Stimulated activated memory B cell treated with anti-CD40 and anti-IgM and Interleukin-4, amounts not matched to agents 10 μg/mL and 1 μg/mL and 100 μg/mL, for 72 hours (primary cell): ENCODE results near the gene TEX101.

ENCODE experiments used
- ATAC-seq: fragments of 150-1000 bp; cut with Tn5 transposase; 2 replicates; pipeline ENCODE4 v1.10.0; 2021
- H3K27ac Mint-ChIP-seq: one replicate; pipeline ENCODE4 v1.8.0; 2022; ENCODE audit warnings: mild to moderate bottlenecking, mixed read lengths
- H3K27me3 Mint-ChIP-seq: one replicate; pipeline ENCODE4 v1.8.0; 2022; ENCODE audit warnings: mixed read lengths
- H3K36me3 Mint-ChIP-seq: one replicate; pipeline ENCODE4 v1.8.0; 2022; ENCODE audit warnings: mixed read lengths
- H3K4me1 Mint-ChIP-seq: one replicate; pipeline ENCODE4 v1.8.0; 2022; ENCODE audit warnings: mixed read lengths
- H3K4me3 Mint-ChIP-seq: one replicate; pipeline ENCODE4 v1.8.0; 2022; ENCODE audit warnings: mild to moderate bottlenecking, moderate library complexity, mixed read lengths
- H3K9me3 Mint-ChIP-seq: one replicate; pipeline ENCODE4 v1.8.0; 2022; ENCODE audit warnings: mixed read lengths

TEX101 gene

GRCh38 chr19:43454031-43454430 is 39.3 kb downstream of the TEX101 start:
- H3K9me3 Mint-ChIP-seq: peaks cover 4% of the 10 kb centered on the region
- no peak for ATAC-seq
- H3K4me3 Mint-ChIP-seq: no peak overlapping the region
- H3K4me1 Mint-ChIP-seq: peaks cover 9% of the 10 kb centered on the region
- no peak overlapping the region for H3K27ac Mint-ChIP-seq
- H3K27me3 Mint-ChIP-seq: no peaks in the 10 kb centered on the region
- no peaks in the 10 kb centered on the region for H3K36me3 Mint-ChIP-seq

DNA sequence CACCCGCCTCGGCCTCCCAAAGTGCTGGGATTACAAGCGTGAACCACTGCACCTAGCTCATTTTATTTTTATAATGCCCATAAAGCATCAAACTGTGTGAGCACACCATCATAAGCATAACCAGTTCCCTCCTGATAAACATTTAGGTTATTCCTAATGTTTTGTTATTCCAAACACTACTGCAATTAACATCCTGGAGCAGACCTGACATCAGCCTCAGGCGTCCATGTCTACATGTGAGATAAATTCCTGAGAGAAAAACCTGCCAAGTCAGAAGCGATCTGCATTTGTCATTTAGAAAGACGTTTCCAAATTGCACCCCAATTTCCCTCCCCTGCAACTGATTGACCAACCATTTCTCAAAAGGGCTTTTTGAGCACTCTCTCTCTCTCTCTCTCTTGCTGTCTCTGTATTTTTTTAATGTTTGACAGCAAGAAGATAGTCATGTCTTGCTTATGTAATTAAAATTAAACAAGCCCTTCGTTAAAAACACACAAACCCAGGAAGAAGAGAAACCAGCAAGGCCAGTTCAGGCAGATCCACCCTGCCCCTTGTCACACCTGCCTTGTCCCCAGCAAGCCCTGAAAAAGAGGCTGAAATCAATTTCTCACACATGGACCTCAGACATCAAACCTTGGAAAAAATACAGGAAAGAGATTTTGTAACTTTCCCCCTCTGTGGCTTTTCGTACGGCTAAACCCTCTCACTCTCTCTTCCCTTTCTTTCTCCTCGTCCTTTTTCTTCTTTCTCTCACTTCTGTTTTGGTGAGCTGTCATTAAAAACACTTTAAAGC is 40.8 kb downstream of the TEX101 start:
- no peak for ATAC-seq
- H3K9me3 Mint-ChIP-seq: peaks cover 4% of the 10 kb centered on the region

GRCh38 chr19:43457809-43458208 is 43.1 kb downstream of the TEX101 start:
- H3K4me3 Mint-ChIP-seq: no peak overlapping the region
- H3K4me1 Mint-ChIP-seq: peaks cover 25% of the 10 kb centered on the region
- no peaks in the 10 kb centered on the region for H3K9me3 Mint-ChIP-seq
- H3K36me3 Mint-ChIP-seq: no peaks in the 10 kb centered on the region
- no peak for ATAC-seq
- H3K27ac Mint-ChIP-seq: no peak overlapping the region
- no peaks in the 10 kb centered on the region for H3K27me3 Mint-ChIP-seq

More for the DNA sequence above, 40.8 kb downstream of the TEX101 start:
- peaks cover 9% of the 10 kb centered on the region for H3K4me1 Mint-ChIP-seq
- no peaks in the 10 kb centered on the region for H3K27me3 Mint-ChIP-seq
- peak overlapping the region; percentile 74 for H3K27ac Mint-ChIP-seq
- no peaks in the 10 kb centered on the region for H3K36me3 Mint-ChIP-seq
- H3K4me3 Mint-ChIP-seq: no peak overlapping the region

- peak overlapping the region; percentile 52 for H3K27ac Mint-ChIP-seq
- ATAC-seq: no peak
- peaks cover 38% of the 10 kb centered on the region for H3K4me1 Mint-ChIP-seq
- no peaks in the 10 kb centered on the region for H3K36me3 Mint-ChIP-seq
- H3K4me3 Mint-ChIP-seq: no peak overlapping the region
- H3K27me3 Mint-ChIP-seq: peaks cover 4% of the 10 kb centered on the region
- H3K9me3 Mint-ChIP-seq: no peaks in the 10 kb centered on the region
Observed at GRCh38 chr19:43460362-43461016, 45.8 kb downstream of the TEX101 start.

GRCh38 chr19:43461303-43461702 is 46.6 kb downstream of the TEX101 start:
- Mint-ChIP-seq H3K27ac (peak overlapping the region; percentile 52), H3K36me3 (no peaks in the 10 kb centered on the region), H3K4me3 (no peak overlapping the region), H3K4me1 (peaks cover 31% of the 10 kb centered on the region), H3K27me3 (peaks cover 12% of the 10 kb centered on the region), H3K9me3 (no peaks in the 10 kb centered on the region)
- no peak for ATAC-seq

DNA sequence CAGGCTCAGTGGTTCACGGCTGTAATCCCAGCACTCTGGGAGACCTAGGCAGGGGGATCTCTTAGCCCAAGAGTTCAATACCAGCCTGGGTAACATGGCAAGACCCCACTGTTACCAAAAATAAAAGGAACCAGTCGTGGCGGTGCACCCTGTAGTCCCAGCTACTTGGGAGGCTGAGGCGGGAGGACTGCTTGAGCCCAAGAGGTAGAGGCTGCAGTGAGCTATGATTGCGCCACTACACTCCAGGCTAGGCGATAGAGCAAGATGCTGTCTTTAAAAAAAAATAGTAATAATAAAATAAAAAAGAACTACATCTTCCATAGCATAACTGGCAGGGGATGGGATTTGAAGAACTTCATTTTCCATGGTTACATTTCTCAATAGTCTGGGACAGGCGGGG is 47.7 kb downstream of the TEX101 start:
- H3K4me3 Mint-ChIP-seq: no peak overlapping the region
- no peak for ATAC-seq

GRCh38 chr19:43462785-43463380 is 48.2 kb downstream of the TEX101 start:
- H3K4me3 Mint-ChIP-seq: peak overlapping the region; percentile 93

More for the DNA sequence above, 47.7 kb downstream of the TEX101 start:
- no peaks in the 10 kb centered on the region for H3K36me3 Mint-ChIP-seq
- H3K27me3 Mint-ChIP-seq: peaks cover 13% of the 10 kb centered on the region
- no peak overlapping the region for H3K27ac Mint-ChIP-seq
- H3K4me1 Mint-ChIP-seq: peaks cover 31% of the 10 kb centered on the region
- no peaks in the 10 kb centered on the region for H3K9me3 Mint-ChIP-seq

GRCh38 chr19:43463381-43464133 is 48.9 kb downstream of the TEX101 start:
- peak overlapping the region; percentile 93 for H3K4me3 Mint-ChIP-seq
- peaks cover 13% of the 10 kb centered on the region for H3K27me3 Mint-ChIP-seq
- peak overlapping the region; percentile 70 for H3K27ac Mint-ChIP-seq
- no peaks in the 10 kb centered on the region for H3K9me3 Mint-ChIP-seq
- peak; percentile 96 for ATAC-seq
- H3K36me3 Mint-ChIP-seq: no peaks in the 10 kb centered on the region
- H3K4me1 Mint-ChIP-seq: peaks cover 31% of the 10 kb centered on the region

More at GRCh38 chr19:43462785-43463380, 48.2 kb downstream of the TEX101 start:
- H3K36me3 Mint-ChIP-seq: no peaks in the 10 kb centered on the region
- no peaks in the 10 kb centered on the region for H3K9me3 Mint-ChIP-seq
- H3K4me1 Mint-ChIP-seq: peaks cover 31% of the 10 kb centered on the region
- ATAC-seq: no peak
- peak overlapping the region; percentile 70 for H3K27ac Mint-ChIP-seq
- peaks cover 13% of the 10 kb centered on the region for H3K27me3 Mint-ChIP-seq

GRCh38 chr19:43464134-43464775 is 49.6 kb downstream of the TEX101 start:
- peak; percentile 61 for ATAC-seq
- no peaks in the 10 kb centered on the region for H3K9me3 Mint-ChIP-seq
- peak overlapping the region; percentile 70 for H3K27ac Mint-ChIP-seq
- H3K4me1 Mint-ChIP-seq: peaks cover 31% of the 10 kb centered on the region
- H3K36me3 Mint-ChIP-seq: no peaks in the 10 kb centered on the region
- peak overlapping the region; percentile 93 for H3K4me3 Mint-ChIP-seq
- peaks cover 13% of the 10 kb centered on the region for H3K27me3 Mint-ChIP-seq

DNA sequence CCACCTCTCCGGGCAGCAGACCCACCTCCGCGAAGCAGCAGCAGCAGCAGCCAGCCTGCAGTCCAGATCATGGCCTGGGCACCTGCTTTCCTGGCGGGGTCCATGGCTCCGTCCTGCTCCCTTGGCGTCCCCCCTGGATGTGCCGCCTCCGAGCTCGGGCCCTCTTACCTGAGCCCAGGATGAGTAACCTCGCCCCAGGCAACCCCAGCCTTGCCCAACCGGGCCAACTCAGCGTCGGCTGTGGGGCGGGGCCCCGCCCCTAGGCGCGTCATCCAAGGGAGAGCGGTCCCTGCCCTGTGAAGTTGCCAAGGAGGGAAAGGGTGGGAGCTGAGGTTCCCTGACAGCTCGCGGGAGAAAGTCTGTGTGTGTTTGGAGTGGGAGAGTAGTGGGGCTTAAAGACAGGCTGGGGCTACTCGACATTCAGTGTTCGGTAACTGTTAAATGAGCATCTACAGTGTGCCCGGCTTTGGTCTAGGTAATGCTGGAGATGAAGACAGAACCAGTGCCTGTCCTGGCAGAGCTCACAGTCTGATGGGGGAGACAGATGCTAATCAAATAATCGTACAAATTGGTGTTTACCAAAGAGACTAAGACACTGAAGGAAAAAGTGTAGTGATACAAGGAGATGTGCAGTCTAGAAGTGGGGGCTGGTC is 50.9 kb downstream of the TEX101 start, which contains the start of gene LYPD3:
Gene LYPD3 (minus strand): TSS at position 141 of the 653 bp plus-strand sequence. CDS start 37 bp downstream, at position 104.
- Mint-ChIP-seq H3K4me1 (peaks cover 31% of the 10 kb centered on the region), H3K9me3 (no peaks in the 10 kb centered on the region), H3K36me3 (no peaks in the 10 kb centered on the region), H3K27ac (peak within 1 kb of the TSS; percentile 70), H3K4me3 (peak within 1 kb of the TSS; percentile 93), H3K27me3 (peaks cover 13% of the 10 kb centered on the region)
- ATAC-seq: no peak

GRCh38 chr19:43466793-43467192 is 52.1 kb downstream of the TEX101 start:
- Mint-ChIP-seq H3K36me3 (no peaks in the 10 kb centered on the region), H3K27ac (no peak overlapping the region), H3K9me3 (no peaks in the 10 kb centered on the region), H3K4me3 (no peak overlapping the region), H3K4me1 (peaks cover 20% of the 10 kb centered on the region), H3K27me3 (peaks cover 13% of the 10 kb centered on the region)
- ATAC-seq: no peak

- no peak overlapping the region for H3K27ac Mint-ChIP-seq
- H3K27me3 Mint-ChIP-seq: peaks cover 13% of the 10 kb centered on the region
- no peaks in the 10 kb centered on the region for H3K9me3 Mint-ChIP-seq
- H3K4me3 Mint-ChIP-seq: no peak overlapping the region
- no peak for ATAC-seq
- H3K4me1 Mint-ChIP-seq: peaks cover 15% of the 10 kb centered on the region
- no peaks in the 10 kb centered on the region for H3K36me3 Mint-ChIP-seq
Observed at GRCh38 chr19:43467276-43467675, 52.6 kb downstream of the TEX101 start.

DNA sequence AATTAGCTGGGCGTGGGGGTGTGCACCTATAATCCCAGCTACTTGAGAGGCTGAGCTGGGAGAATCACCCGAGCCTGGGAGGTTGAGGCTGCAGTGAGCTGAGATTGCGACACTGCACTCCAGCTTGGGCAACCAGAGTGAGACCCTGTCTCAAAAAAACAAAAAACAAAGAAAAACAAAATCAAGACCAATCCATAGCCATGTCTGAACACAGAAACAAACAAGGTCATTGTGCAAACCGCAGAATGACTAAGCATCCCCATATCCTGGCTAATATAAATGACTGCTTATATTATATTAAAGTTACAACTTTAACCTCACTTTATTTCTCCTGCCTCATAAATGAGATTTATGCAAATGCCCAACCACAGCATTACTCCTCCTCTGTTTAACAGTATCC is 53.0 kb downstream of the TEX101 start:
- Mint-ChIP-seq H3K4me3 (no peak overlapping the region), H3K36me3 (no peaks in the 10 kb centered on the region), H3K9me3 (no peaks in the 10 kb centered on the region), H3K27ac (no peak overlapping the region), H3K4me1 (peaks cover 15% of the 10 kb centered on the region), H3K27me3 (peaks cover 13% of the 10 kb centered on the region)
- ATAC-seq: no peak
